GM12801 (cell line): Measurements from ENCODE around the gene ESPL1.

Experiments
- CTCF ChIP-seq: IDR thresholded peaks from one replicate; pipeline ENCODE4 v1.5.1; 2011; ENCODE audit warnings: control low read depth; ENCODE audit not compliant: insufficient read length; ENCODE audit errors: extremely low read depth

The ESPL1 gene

GRCh38 chr12:53338916-53339315 is 70.8 kb downstream of the ESPL1 start:
- TF ChIP-seq CTCF = no peak

DNA sequence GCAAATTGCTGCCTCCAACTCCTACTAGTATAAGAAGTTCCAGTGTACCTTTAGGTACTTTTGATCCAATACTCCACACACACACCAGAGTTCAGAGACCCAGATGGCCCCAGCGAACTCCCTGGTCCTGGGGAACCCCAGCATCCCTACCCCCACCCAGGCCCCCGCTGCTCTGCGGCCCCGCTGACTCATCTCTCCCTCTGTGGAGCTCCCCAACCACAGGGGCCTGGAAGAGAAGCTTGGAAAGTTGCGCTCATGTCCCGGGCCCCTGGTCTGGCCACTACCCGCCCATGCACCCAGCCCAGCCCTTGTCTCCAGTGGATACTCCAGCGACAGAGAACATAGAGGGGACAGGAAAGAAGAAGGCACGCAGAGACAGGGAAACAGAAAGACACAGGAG is 72.3 kb downstream of the ESPL1 start:
- TF ChIP-seq CTCF = no peak
